ENCODE results near the gene STAT5B.
"Not testable (repeated sequence)": the region's sequence is repeated elsewhere in the genome, so short reads cannot be mapped to it uniquely, and the experiment has no call there.

STAT5B gene

DNA sequence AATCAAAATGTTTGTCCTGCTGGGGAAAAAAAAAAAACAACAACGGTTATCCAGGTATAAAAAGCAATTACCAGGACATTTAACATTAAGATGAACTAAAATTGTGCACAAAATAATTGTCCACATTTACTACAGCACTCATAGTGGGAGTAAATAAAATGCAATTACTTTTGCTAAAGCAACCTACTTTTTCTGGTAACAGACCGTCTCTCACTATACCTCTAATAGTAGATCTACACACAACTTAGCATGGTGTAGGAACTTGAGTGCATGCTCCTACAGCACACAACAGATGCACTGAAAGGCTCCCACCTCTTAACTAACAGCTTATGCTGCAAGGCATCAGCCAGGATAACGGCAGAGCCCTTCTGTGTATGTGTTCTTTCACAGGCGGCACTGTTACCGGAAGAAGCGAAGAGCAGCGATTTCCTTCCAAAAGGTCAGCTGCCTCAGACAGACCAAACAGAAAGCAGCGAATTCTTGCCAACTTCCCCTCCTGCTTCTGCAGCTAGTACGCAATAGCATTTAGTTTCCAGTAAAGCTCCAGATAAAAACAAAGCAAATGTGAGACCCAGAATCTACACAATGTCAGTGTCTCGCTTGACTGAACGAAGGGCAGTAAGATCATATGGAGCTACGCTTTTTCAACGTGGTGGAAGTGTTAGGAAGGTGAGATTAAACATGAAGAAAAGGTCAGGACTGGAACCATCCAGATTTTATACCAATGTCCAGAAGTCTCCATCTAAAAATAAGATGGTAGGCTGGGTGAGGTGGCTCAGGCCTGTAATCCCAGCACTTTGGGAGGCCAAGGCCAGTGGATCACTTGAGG, 27.6 kb downstream of the STAT5B start:
- H3K4me3 ChIP-seq (ENCODE audit: low read length), result peak overlapping the region; percentile 61
- peaks cover 24% of the 10 kb centered on the region for H3K4me1 ChIP-seq (ENCODE audit: low read length)
- H3K9me3 ChIP-seq (replicated peaks; ENCODE audit: insufficient read depth, low read length), result no peaks in the 10 kb centered on the region
- H2AFZ ChIP-seq (ENCODE audit: low read length), result peak overlapping the region; percentile 48
- no peaks in the 10 kb centered on the region for H3K27me3 ChIP-seq (replicated peaks; ENCODE audit: insufficient read depth, low read length)
- peak overlapping the region; percentile 64 for H3K27ac ChIP-seq (ENCODE audit: low read length)
- no peaks in the 10 kb centered on the region for H3K36me3 ChIP-seq (replicated peaks; ENCODE audit: insufficient read depth, low read length)
- DNase-seq, result peak; percentile 92
- TF ChIP-seq, protein P1, sequence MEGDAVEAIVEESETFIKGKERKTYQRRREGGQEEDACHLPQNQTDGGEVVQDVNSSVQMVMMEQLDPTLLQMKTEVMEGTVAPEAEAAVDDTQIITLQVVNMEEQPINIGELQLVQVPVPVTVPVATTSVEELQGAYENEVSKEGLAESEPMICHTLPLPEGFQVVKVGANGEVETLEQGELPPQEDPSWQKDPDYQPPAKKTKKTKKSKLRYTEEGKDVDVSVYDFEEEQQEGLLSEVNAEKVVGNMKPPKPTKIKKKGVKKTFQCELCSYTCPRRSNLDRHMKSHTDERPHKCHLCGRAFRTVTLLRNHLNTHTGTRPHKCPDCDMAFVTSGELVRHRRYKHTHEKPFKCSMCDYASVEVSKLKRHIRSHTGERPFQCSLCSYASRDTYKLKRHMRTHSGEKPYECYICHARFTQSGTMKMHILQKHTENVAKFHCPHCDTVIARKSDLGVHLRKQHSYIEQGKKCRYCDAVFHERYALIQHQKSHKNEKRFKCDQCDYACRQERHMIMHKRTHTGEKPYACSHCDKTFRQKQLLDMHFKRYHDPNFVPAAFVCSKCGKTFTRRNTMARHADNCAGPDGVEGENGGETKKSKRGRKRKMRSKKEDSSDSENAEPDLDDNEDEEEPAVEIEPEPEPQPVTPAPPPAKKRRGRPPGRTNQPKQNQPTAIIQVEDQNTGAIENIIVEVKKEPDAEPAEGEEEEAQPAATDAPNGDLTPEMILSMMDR (IDR thresholded peaks at IDR 0.05; ENCODE audit: low read length), result no peak
- TF ChIP-seq EZH2phosphoT487 (IDR thresholded peaks at IDR 0.05; ENCODE audit: low read length) (no peak), EZH2 (optimal IDR thresholded peaks at IDR 0.05; ENCODE audit: low read depth, low read length) (no peak)
- H3K9me2 ChIP-seq (replicated peaks; ENCODE audit: insufficient read depth, low read length), result no peaks in the 10 kb centered on the region
- peaks cover 9% of the 10 kb centered on the region for H3K79me2 ChIP-seq (ENCODE audit: low read length)
- peaks cover 24% of the 10 kb centered on the region for H3F3A ChIP-seq (ENCODE audit: insufficient read depth, low read length)
- peak overlapping the region; percentile 79 for H3K4me2 ChIP-seq (ENCODE audit: low read depth, low read length)
- H3K9ac ChIP-seq (ENCODE audit: low read length), result peak overlapping the region; percentile 19; the same call in 1 of the 2 replicates
- H4K20me1 ChIP-seq (ENCODE audit: insufficient read depth, low read length), result no peaks in the 10 kb centered on the region

GRCh38 chr17:42247734-42248133, 28.5 kb downstream of the STAT5B start:
- Histone ChIP-seq H3K79me2 (ENCODE audit: low read length) (peaks cover 9% of the 10 kb centered on the region), H4K20me1 (ENCODE audit: insufficient read depth, low read length) (no peaks in the 10 kb centered on the region), H3K4me3 (ENCODE audit: low read length) (peak overlapping the region; percentile 61), H3K27me3 (replicated peaks; ENCODE audit: insufficient read depth, low read length) (no peaks in the 10 kb centered on the region), H3K9me3 (replicated peaks; ENCODE audit: insufficient read depth, low read length) (no peaks in the 10 kb centered on the region), H3K27ac (ENCODE audit: low read length) (peak overlapping the region; percentile 64; the same call in 1 of the 2 replicates), H3K9ac (ENCODE audit: low read length) (0 out of 2 replicates have a peak overlapping the region, but pooled peaks have one; percentile 1), H3K4me2 (ENCODE audit: low read depth, low read length) (peak overlapping the region; percentile 79), H3F3A (ENCODE audit: insufficient read depth, low read length) (peaks cover 24% of the 10 kb centered on the region), H2AFZ (ENCODE audit: low read length) (peak overlapping the region; percentile 47), H3K9me2 (replicated peaks; ENCODE audit: insufficient read depth, low read length) (no peaks in the 10 kb centered on the region), H3K36me3 (replicated peaks; ENCODE audit: insufficient read depth, low read length) (no peaks in the 10 kb centered on the region), H3K4me1 (ENCODE audit: low read length) (peaks cover 24% of the 10 kb centered on the region)
- TF ChIP-seq EZH2 (optimal IDR thresholded peaks at IDR 0.05; ENCODE audit: low read depth, low read length), result no peak
- no peak for TF ChIP-seq EZH2phosphoT487 (IDR thresholded peaks at IDR 0.05; ENCODE audit: low read length)
- DNase-seq, result no peak

GRCh38 chr17:42246515-42246914, 29.7 kb downstream of the STAT5B start:
- Histone ChIP-seq H3K79me2 (ENCODE audit: low read length) (peaks cover 9% of the 10 kb centered on the region), H4K20me1 (ENCODE audit: insufficient read depth, low read length) (no peaks in the 10 kb centered on the region), H3K4me2 (ENCODE audit: low read depth, low read length) (peak overlapping the region; percentile 79; the same call in 1 of the 2 replicates)

DNA sequence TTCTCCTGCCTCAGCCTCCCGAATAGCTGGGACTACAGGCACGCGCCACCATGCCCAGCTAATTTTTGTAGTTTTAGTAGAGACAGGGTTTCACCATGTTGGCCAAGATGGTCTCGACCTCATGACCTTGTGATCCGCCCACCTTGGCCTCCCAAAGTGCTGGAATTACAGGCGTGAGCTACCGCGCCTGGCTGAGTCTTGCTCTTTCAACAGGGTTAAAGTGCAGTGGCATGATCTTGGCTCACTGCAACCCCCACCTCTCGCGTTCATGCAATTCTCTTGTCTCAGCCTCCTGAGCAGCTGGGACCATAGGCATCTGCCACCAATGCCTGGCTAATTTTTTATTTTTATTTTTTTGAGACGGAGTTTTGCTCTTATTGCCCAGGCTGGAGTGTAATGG, 31.0 kb downstream of the STAT5B start:
- H3K4me2 ChIP-seq (ENCODE audit: low read depth, low read length); H3K27me3 ChIP-seq (replicated peaks; ENCODE audit: insufficient read depth, low read length); H3K79me2 ChIP-seq (ENCODE audit: low read length); H3K9ac ChIP-seq (ENCODE audit: low read length); H3K9me2 ChIP-seq (replicated peaks; ENCODE audit: insufficient read depth, low read length); H3K36me3 ChIP-seq (replicated peaks; ENCODE audit: insufficient read depth, low read length); H2AFZ ChIP-seq (ENCODE audit: low read length); H4K20me1 ChIP-seq (ENCODE audit: insufficient read depth, low read length); DNase-seq; H3K4me3 ChIP-seq (ENCODE audit: low read length); H3K9me3 ChIP-seq (replicated peaks; ENCODE audit: insufficient read depth, low read length); H3K27ac ChIP-seq (ENCODE audit: low read length): not testable (repeated sequence)
- H3K4me1 ChIP-seq (ENCODE audit: low read length), result peaks cover 24% of the 10 kb centered on the region
- H3F3A ChIP-seq (ENCODE audit: insufficient read depth, low read length), result peaks cover 24% of the 10 kb centered on the region

More at GRCh38 chr17:42246515-42246914, 29.7 kb downstream of the STAT5B start:
- H3K36me3 ChIP-seq (replicated peaks; ENCODE audit: insufficient read depth, low read length), result no peaks in the 10 kb centered on the region
- peaks cover 24% of the 10 kb centered on the region for H3K4me1 ChIP-seq (ENCODE audit: low read length)
- DNase-seq, result no peak
- H2AFZ ChIP-seq (ENCODE audit: low read length), result peak overlapping the region; percentile 47
- no peak overlapping the region for H3K9ac ChIP-seq (ENCODE audit: low read length)
- no peaks in the 10 kb centered on the region for H3K9me2 ChIP-seq (replicated peaks; ENCODE audit: insufficient read depth, low read length)
- H3K9me3 ChIP-seq (replicated peaks; ENCODE audit: insufficient read depth, low read length), result no peaks in the 10 kb centered on the region
- TF ChIP-seq, protein P1 (IDR thresholded peaks at IDR 0.05; ENCODE audit: low read length), result no peak
- TF ChIP-seq EZH2phosphoT487 (IDR thresholded peaks at IDR 0.05; ENCODE audit: low read length) (no peak), EZH2 (optimal IDR thresholded peaks at IDR 0.05; ENCODE audit: low read depth, low read length) (no peak)
- 0 out of 2 replicates have a peak overlapping the region, but pooled peaks have one; percentile 38 for H3K4me3 ChIP-seq (ENCODE audit: low read length)
- H3F3A ChIP-seq (ENCODE audit: insufficient read depth, low read length), result peaks cover 24% of the 10 kb centered on the region
- H3K27ac ChIP-seq (ENCODE audit: low read length), result peak overlapping the region; percentile 64; the same call in 1 of the 2 replicates
- H3K27me3 ChIP-seq (replicated peaks; ENCODE audit: insufficient read depth, low read length), result no peaks in the 10 kb centered on the region

DNA sequence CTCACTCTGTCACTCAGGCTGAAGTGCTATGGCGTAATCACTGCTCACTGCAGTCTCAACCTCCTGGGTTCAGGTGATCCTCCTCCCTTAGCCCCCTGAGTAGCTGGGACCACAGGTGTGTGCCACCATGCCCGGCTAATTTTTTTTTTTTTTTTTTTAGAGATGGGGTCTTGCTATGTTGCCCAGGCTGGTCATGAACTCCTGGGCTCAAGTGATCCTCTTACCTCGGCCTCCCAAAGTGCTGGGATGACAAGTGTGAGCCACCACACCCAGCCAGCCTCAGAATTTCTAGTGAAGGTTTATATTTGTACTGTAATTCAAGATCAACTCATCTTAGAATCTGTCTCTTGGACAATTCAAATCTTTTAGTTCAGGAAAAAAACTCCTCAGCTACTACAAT, 32.1 kb downstream of the STAT5B start:
- not testable (repeated sequence) for H3K4me3 ChIP-seq (ENCODE audit: low read length); H2AFZ ChIP-seq (ENCODE audit: low read length); H3K79me2 ChIP-seq (ENCODE audit: low read length); H4K20me1 ChIP-seq (ENCODE audit: insufficient read depth, low read length); H3K27ac ChIP-seq (ENCODE audit: low read length); H3K9ac ChIP-seq (ENCODE audit: low read length); H3K27me3 ChIP-seq (replicated peaks; ENCODE audit: insufficient read depth, low read length); H3K9me3 ChIP-seq (replicated peaks; ENCODE audit: insufficient read depth, low read length); H3K9me2 ChIP-seq (replicated peaks; ENCODE audit: insufficient read depth, low read length); DNase-seq; H3K4me2 ChIP-seq (ENCODE audit: low read depth, low read length); H3K36me3 ChIP-seq (replicated peaks; ENCODE audit: insufficient read depth, low read length)
- Histone ChIP-seq H3F3A (ENCODE audit: insufficient read depth, low read length) (peaks cover 24% of the 10 kb centered on the region), H3K4me1 (ENCODE audit: low read length) (peaks cover 16% of the 10 kb centered on the region)

Measured in MM.1S (cell line).